Mesenteric fat pad (tissue), 1 donor: ENCODE measurements around the gene UBE2L6. TPM values are rescaled to one million over a fixed set of nuclear protein-coding genes. Genes with fewer than 3 reads are reported as not detected.

Experiments
- DNase-seq: peaks from one replicate; pipeline ENCODE4 v3.0.0-alpha.2; 2020; ENCODE audit warnings: low spot score
- total RNA-seq: library from RNA; stranded (reverse); fragmentation: NEBNext Ultra II Directional; extraction: Animal tissue kit (Norgen Biotek cat#: 25700); gene quantifications from one replicate; pipeline ENCODE4 v1.2.1, GENCODE V29; 2021
- donor health status: DM: yes; HTN: yes; CAD: no.

The UBE2L6 gene
- total RNA-seq, 1 donor from 2014 or later: 51.9 TPM

DNA sequence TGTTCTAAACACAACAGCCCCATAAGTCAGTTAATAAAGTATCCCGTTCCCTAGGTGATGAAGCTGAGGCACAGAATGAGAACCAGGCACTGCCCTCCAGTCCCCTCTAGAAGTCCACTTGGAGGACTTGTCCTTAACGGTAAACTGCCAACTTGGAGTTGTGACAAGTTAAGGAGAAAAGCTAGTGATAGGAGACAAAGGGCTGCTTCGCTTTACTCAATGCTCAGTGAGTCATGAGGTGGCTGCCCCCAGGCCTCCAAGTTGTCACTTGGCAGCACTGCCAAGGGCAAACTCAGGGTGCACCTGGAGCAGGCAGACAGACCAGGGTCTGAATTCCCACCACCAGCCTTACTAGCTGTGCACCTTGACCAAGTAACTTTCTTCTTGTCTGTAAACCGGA lies 65.5 kb downstream of the UBE2L6 start:
- no peak for DNase-seq

Other genes with a start within 250 kb of the UBE2L6 start
- gene TNKS1BP1, start 242.7 kb downstream of the UBE2L6 start, total RNA-seq: 236 TPM
- gene SSRP1, start 231.8 kb downstream of the UBE2L6 start, total RNA-seq: 54.0 TPM
- gene P2RX3, start 229.3 kb downstream of the UBE2L6 start, total RNA-seq: not detected
- gene PRG3, start 186.5 kb downstream of the UBE2L6 start, total RNA-seq: not detected
- gene PRG2, start 177.0 kb downstream of the UBE2L6 start, total RNA-seq: 0.45 TPM
- 95.1 TPM for gene SLC43A3, start 140.6 kb downstream of the UBE2L6 start, total RNA-seq
- 2.8 TPM for gene RTN4RL2, start 107.1 kb downstream of the UBE2L6 start, total RNA-seq
- gene SLC43A1, start 52.0 kb downstream of the UBE2L6 start, total RNA-seq: 8.4 TPM
- gene TIMM10, start 36.9 kb downstream of the UBE2L6 start, total RNA-seq: 48.0 TPM
- not detected for gene SMTNL1, start 30.1 kb downstream of the UBE2L6 start, total RNA-seq
- gene SERPING1, start 30.0 kb upstream of the UBE2L6 start, total RNA-seq: 516 TPM
- gene YPEL4, start 82.2 kb upstream of the UBE2L6 start, total RNA-seq: 0.71 TPM
- 12.0 TPM for gene CLP1, start 90.1 kb upstream of the UBE2L6 start, total RNA-seq
- 65.4 TPM for gene ZDHHC5, start 100.4 kb upstream of the UBE2L6 start, total RNA-seq
- gene MED19, start 144.5 kb upstream of the UBE2L6 start, total RNA-seq: 14.4 TPM
- gene TMX2, start 144.9 kb upstream of the UBE2L6 start, total RNA-seq: 70.1 TPM
- gene SELENOH, start 173.8 kb upstream of the UBE2L6 start, total RNA-seq: 101 TPM
- gene BTBD18, start 184.1 kb upstream of the UBE2L6 start, total RNA-seq: not detected
- gene CTNND1, start 194.1 kb upstream of the UBE2L6 start, total RNA-seq: 150 TPM